HepG2 (cell line): ENCODE results near the gene PTPRF. TPM values are rescaled to one million over a fixed set of nuclear protein-coding genes. Genes with fewer than 3 reads are reported as not detected.

Experiments used
- ARID2 ChIP-seq: sonication (generic); formaldehyde crosslinking; IDR thresholded peaks from 2 replicates; pipeline ENCODE4 v1.8.1; 2022; ENCODE audit warnings: mild to moderate bottlenecking, missing genetic modification reagents, borderline replicate concordance
- CBX1 ChIP-seq: IDR thresholded peaks from one replicate; pipeline ENCODE4 v1.6.1; 2016; ENCODE audit warnings: antibody characterized with exemption, low read depth
- FIP1L1 ChIP-seq: fragments of 200-400 bp; formaldehyde crosslinking; IDR thresholded peaks from 2 replicates; pipeline ENCODE4 v1.6.1; 2018; ENCODE audit warnings: low read depth, mild to moderate bottlenecking, low read length, moderate library complexity, borderline replicate concordance; ENCODE audit not compliant: insufficient read depth
- KDM2A ChIP-seq: sonication (generic); formaldehyde crosslinking; IDR thresholded peaks from 2 replicates; pipeline ENCODE4 v1.4.0; 2020; ENCODE audit warnings: low read depth, missing genetic modification reagents, borderline replicate concordance
- KLF16 ChIP-seq, 2 experiments: sonication (generic) in 1 of 2; formaldehyde crosslinking in 1 of 2; IDR thresholded peaks; 2 replicates each; pipeline versions ENCODE4 v1.6.1 to v1.8.0; 2016 to 2023; ENCODE audit warnings: missing genetic modification reagents in 2 of 2, missing compliant biosample characterization in 1 of 2
- NCOR1 ChIP-seq: fragments of 200-600 bp; sonication (generic); IDR thresholded peaks from 2 replicates; pipeline ENCODE4 v1.7.0; 2017; ENCODE audit warnings: antibody characterized with exemption, low read length, borderline replicate concordance
- SMARCC2 ChIP-seq: fragments of 450-650 bp; IDR thresholded peaks from 2 replicates; pipeline ENCODE4 v1.6.1; 2017; ENCODE audit warnings: antibody characterized with exemption, mild to moderate bottlenecking
- SP5 ChIP-seq: IDR thresholded peaks from 2 replicates; pipeline ENCODE4 v1.6.1; 2016; ENCODE audit warnings: low read depth, borderline replicate concordance
- ZNF160 ChIP-seq: sonication (generic); formaldehyde crosslinking; IDR thresholded peaks from 2 replicates; pipeline ENCODE4 v1.8.0; 2022; ENCODE audit warnings: mild to moderate bottlenecking, inconsistent platforms, missing genetic modification reagents
- ZNF296 ChIP-seq: sonication (generic); formaldehyde crosslinking; conservative IDR thresholded peaks from 2 replicates; pipeline ENCODE4 v1.5.0; 2020; ENCODE audit warnings: mild to moderate bottlenecking, missing genetic modification reagents
- ZNF343 ChIP-seq: sonication (generic); formaldehyde crosslinking; IDR thresholded peaks from 2 replicates; pipeline ENCODE4 v1.4.0; 2020; ENCODE audit warnings: mild to moderate bottlenecking, missing genetic modification reagents
- ZNF747 ChIP-seq: sonication (generic); formaldehyde crosslinking; IDR thresholded peaks from 2 replicates; pipeline ENCODE4 v1.8.1; 2023; ENCODE audit warnings: missing genetic modification reagents, mild to moderate bottlenecking, borderline replicate concordance
- ZNF879 ChIP-seq: sonication (generic); formaldehyde crosslinking; IDR thresholded peaks from 2 replicates; pipeline ENCODE4 v1.8.1; 2023; ENCODE audit warnings: missing genetic modification reagents
- polyA plus RNA-seq, 8 experiments: library from polyadenylated mRNA; depleted of rRNA in 3 of 8; stranded (reverse) in 7 of 8; unstranded in 1 of 8; fragments of >200 nt; fragmentation: Illumina TruSeq in 4 of 8; extraction: Trizol in 4 of 8; gene quantifications; 2 replicates each; pipeline versions ENCODE4 v1.2.1 to v1.2.3, GENCODE V29; 2011 to 2016; ENCODE audit warnings: low read depth in 4 of 8, missing spikeins in 1 of 8, mixed read lengths in 1 of 8; ENCODE audit not compliant: insufficient read depth in 1 of 8
- total RNA-seq, 5 experiments: library from RNA; depleted of rRNA; stranded (reverse); fragments of >200 nt; fragmentation: Illumina TruSeq; extraction: Trizol; gene quantifications; 2 replicates each; pipeline ENCODE4 v1.2.3, GENCODE V29; 2016; ENCODE audit warnings: low read depth in 1 of 5
- TF ChIP-seq, protein P1 (sequence below): sonication (generic); formaldehyde crosslinking; IDR thresholded peaks from 2 replicates; pipeline ENCODE4 v1.8.0; 2022; ENCODE audit warnings: missing genetic modification reagents, mild to moderate bottlenecking, moderate library complexity, borderline replicate concordance
- TF ChIP-seq, protein P2 (sequence below): IDR thresholded peaks from 2 replicates; pipeline ENCODE4 v1.6.1; 2018; ENCODE audit warnings: missing genetic modification reagents
- TF ChIP-seq, protein P3 (sequence below): sonication (generic); formaldehyde crosslinking; IDR thresholded peaks from 2 replicates; pipeline ENCODE4 v1.5.0; 2020; ENCODE audit warnings: mild to moderate bottlenecking, missing genetic modification reagents, moderate library complexity
- TF ChIP-seq, protein P4 (sequence below): sonication (generic); formaldehyde crosslinking; conservative IDR thresholded peaks from 2 replicates; pipeline ENCODE4 v1.8.1; 2023; ENCODE audit warnings: missing genetic modification reagents
- TF ChIP-seq, protein P5 (sequence below): sonication (generic); formaldehyde crosslinking; conservative IDR thresholded peaks from 2 replicates; pipeline ENCODE4 v1.4.0; 2020; ENCODE audit warnings: missing genetic modification reagents

Gene PTPRF
- total and polyA plus RNA-seq, 2 of the 13 experiments (the other 11 are each of a cell fraction or from before 2014, with no cell fraction given) = 55.9 to 167 TPM

DNA sequence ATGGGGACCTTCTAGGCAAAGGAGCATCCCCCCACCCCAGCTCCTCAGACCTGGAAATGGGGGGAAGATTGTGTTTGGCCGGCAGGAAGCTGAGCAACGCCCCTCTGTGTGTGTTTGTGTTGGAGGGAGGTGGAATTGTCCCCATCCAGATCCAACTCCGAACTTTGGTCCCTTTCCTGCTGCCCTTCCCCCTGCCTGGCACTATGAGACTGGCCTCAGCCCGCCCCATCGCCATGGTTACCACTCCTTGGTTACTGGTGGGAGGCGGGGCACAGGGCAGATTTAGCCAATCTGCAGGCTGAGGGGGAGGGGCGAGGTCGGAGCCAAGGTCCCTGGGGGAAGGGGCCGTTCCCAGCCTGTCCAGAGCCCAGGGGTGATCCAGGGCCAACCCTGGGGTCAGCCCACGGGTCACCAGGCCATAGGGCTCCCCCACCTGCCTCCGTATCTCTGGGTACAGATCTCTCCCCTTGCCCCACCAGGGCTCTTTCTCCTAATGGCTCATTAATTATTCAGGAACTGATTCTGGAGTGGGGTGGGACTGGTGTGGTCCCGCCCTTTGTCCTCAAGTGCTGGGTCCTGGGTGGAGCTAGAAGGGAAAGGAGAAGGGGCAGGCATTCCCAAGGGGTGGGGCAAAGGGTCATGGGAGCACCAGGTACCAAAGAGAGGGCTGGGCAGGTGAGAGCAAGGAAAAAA lies 15.2 kb downstream of the PTPRF start (continued):
- TF ChIP-seq, protein P1, sequence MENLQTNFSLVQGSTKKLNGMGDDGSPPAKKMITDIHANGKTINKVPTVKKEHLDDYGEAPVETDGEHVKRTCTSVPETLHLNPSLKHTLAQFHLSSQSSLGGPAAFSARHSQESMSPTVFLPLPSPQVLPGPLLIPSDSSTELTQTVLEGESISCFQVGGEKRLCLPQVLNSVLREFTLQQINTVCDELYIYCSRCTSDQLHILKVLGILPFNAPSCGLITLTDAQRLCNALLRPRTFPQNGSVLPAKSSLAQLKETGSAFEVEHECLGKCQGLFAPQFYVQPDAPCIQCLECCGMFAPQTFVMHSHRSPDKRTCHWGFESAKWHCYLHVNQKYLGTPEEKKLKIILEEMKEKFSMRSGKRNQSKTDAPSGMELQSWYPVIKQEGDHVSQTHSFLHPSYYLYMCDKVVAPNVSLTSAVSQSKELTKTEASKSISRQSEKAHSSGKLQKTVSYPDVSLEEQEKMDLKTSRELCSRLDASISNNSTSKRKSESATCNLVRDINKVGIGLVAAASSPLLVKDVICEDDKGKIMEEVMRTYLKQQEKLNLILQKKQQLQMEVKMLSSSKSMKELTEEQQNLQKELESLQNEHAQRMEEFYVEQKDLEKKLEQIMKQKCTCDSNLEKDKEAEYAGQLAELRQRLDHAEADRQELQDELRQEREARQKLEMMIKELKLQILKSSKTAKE (CRISPR knock-in tag) = peak; percentile 95
- TF ChIP-seq CBX1 (peak; percentile 36), FIP1L1 (no peak), KLF16 (CRISPR knock-in tag; IDR thresholded peaks at IDR 0.05) (peak in 1 of 2 experiments; percentile 40; a peak in 1 of 4 replicates), KDM2A (no peak), SP5 (CRISPR knock-in tag) (peak; percentile 98), SMARCC2 (no peak), ZNF747 (CRISPR knock-in tag) (peak; percentile 78; the same call in 1 of the 2 replicates), NCOR1 (peak; percentile 99), ZNF343 (CRISPR knock-in tag) (no peak), ARID2 (CRISPR knock-in tag) (no peak), ZNF879 (CRISPR knock-in tag) (no peak), ZNF160 (CRISPR knock-in tag) (no peak), ZNF296 (CRISPR knock-in tag) (no peak)
- TF ChIP-seq, protein P2, sequence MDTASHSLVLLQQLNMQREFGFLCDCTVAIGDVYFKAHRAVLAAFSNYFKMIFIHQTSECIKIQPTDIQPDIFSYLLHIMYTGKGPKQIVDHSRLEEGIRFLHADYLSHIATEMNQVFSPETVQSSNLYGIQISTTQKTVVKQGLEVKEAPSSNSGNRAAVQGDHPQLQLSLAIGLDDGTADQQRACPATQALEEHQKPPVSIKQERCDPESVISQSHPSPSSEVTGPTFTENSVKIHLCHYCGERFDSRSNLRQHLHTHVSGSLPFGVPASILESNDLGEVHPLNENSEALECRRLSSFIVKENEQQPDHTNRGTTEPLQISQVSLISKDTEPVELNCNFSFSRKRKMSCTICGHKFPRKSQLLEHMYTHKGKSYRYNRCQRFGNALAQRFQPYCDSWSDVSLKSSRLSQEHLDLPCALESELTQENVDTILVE = no peak; the same call in 1 of the 2 replicates
- TF ChIP-seq, protein P3, sequence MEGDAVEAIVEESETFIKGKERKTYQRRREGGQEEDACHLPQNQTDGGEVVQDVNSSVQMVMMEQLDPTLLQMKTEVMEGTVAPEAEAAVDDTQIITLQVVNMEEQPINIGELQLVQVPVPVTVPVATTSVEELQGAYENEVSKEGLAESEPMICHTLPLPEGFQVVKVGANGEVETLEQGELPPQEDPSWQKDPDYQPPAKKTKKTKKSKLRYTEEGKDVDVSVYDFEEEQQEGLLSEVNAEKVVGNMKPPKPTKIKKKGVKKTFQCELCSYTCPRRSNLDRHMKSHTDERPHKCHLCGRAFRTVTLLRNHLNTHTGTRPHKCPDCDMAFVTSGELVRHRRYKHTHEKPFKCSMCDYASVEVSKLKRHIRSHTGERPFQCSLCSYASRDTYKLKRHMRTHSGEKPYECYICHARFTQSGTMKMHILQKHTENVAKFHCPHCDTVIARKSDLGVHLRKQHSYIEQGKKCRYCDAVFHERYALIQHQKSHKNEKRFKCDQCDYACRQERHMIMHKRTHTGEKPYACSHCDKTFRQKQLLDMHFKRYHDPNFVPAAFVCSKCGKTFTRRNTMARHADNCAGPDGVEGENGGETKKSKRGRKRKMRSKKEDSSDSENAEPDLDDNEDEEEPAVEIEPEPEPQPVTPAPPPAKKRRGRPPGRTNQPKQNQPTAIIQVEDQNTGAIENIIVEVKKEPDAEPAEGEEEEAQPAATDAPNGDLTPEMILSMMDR = peak; percentile 35
- TF ChIP-seq, protein P4, sequence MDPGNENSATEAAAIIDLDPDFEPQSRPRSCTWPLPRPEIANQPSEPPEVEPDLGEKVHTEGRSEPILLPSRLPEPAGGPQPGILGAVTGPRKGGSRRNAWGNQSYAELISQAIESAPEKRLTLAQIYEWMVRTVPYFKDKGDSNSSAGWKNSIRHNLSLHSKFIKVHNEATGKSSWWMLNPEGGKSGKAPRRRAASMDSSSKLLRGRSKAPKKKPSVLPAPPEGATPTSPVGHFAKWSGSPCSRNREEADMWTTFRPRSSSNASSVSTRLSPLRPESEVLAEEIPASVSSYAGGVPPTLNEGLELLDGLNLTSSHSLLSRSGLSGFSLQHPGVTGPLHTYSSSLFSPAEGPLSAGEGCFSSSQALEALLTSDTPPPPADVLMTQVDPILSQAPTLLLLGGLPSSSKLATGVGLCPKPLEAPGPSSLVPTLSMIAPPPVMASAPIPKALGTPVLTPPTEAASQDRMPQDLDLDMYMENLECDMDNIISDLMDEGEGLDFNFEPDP (CRISPR knock-in tag) = no peak
- TF ChIP-seq, protein P5, sequence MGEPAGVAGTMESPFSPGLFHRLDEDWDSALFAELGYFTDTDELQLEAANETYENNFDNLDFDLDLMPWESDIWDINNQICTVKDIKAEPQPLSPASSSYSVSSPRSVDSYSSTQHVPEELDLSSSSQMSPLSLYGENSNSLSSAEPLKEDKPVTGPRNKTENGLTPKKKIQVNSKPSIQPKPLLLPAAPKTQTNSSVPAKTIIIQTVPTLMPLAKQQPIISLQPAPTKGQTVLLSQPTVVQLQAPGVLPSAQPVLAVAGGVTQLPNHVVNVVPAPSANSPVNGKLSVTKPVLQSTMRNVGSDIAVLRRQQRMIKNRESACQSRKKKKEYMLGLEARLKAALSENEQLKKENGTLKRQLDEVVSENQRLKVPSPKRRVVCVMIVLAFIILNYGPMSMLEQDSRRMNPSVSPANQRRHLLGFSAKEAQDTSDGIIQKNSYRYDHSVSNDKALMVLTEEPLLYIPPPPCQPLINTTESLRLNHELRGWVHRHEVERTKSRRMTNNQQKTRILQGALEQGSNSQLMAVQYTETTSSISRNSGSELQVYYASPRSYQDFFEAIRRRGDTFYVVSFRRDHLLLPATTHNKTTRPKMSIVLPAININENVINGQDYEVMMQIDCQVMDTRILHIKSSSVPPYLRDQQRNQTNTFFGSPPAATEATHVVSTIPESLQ (CRISPR knock-in tag) = no peak
